ENCODE measurements around the gene ARHGAP6. TPM values are rescaled to one million over a fixed set of nuclear protein-coding genes. Genes with fewer than 3 reads are reported as not detected.

The ARHGAP6 gene
- total RNA-seq, 1 experiment from 2014 or later, result 0.10 TPM

GRCh38 chrX:11215191-11215921 is 450.4 kb downstream of the ARHGAP6 start (continued):
- no peak for TF ChIP-seq POLR2AphosphoS5 (IDR thresholded peaks at IDR 0.05; ENCODE audit: low read depth, low read length)
- TF ChIP-seq SP1 (IDR thresholded peaks at IDR 0.05; ENCODE audit: low read depth), result no peak
- no peak for TF ChIP-seq POLR2A (IDR thresholded peaks at IDR 0.05; ENCODE audit: borderline replicate concordance, extremely low read depth, insufficient read depth, insufficient read length)
- TF ChIP-seq EZH2phosphoT487 (IDR thresholded peaks at IDR 0.05; ENCODE audit: borderline replicate concordance), result no peak
- no peak for TF ChIP-seq EGR1 (IDR thresholded peaks at IDR 0.05; ENCODE audit: low read depth)
- TF ChIP-seq SRF (IDR thresholded peaks at IDR 0.05; ENCODE audit: low read depth), result no peak
- no peak for TF ChIP-seq RAD21 (IDR thresholded peaks at IDR 0.05; ENCODE audit: low read depth)

- ChIA-PET RAD21 (ENCODE audit: low non-redundant PET in 1 of 2, low total read pairs in 2 of 2, uncharacterized antibody in 2 of 2, unreplicated experiment in 2 of 2) (no interaction called here), POLR2A (no interaction called here), CTCF (no interaction called here)
- Histone ChIP-seq H3K36me3 (ENCODE audit: control insufficient read depth in 1 of 2, insufficient read depth in 2 of 2, low read length in 2 of 2) (no peaks in the 10 kb centered on the region), H3K9me2 (ENCODE audit: insufficient read depth) (no peaks in the 10 kb centered on the region), H4K20me1 (ENCODE audit: insufficient read depth) (no peaks in the 10 kb centered on the region), H3K79me2 (ENCODE audit: insufficient read depth, low read length) (no peaks in the 10 kb centered on the region), H3K4me1 (ENCODE audit: control insufficient read depth in 1 of 2, insufficient read depth in 2 of 2, low read length in 2 of 2) (no peaks in the 10 kb centered on the region), H3K9ac (ENCODE audit: low read length) (no peak overlapping the region), H3K4me3 (replicated peaks in 1 of 2; ENCODE audit: low read depth in 1 of 2, low read length in 2 of 2) (no peak overlapping the region), H3K27me3 (ENCODE audit: insufficient read depth, low read length) (no peaks in the 10 kb centered on the region), H2AFZ (ENCODE audit: low read depth, low read length, poor library complexity, severe bottlenecking) (no peak overlapping the region), H3K27ac (ENCODE audit: low read depth, low read length) (no peak overlapping the region), H3K4me2 (ENCODE audit: low read length) (no peak overlapping the region), H3K9me3 (ENCODE audit: control insufficient read depth in 1 of 2, insufficient read depth in 1 of 2, low read depth in 1 of 2, low read length in 2 of 2) (no peaks in the 10 kb centered on the region)
- no TSS peak for BruUV-seq (replicated peaks)
- no peak for TF ChIP-seq TCF7L2 (IDR thresholded peaks at IDR 0.05; ENCODE audit: borderline replicate concordance, extremely low read depth, insufficient read depth, insufficient read length)
- no peak for TF ChIP-seq CTCF (IDR thresholded peaks at IDR 0.05 in 2 of 3, conservative IDR thresholded peaks at IDR 0.05 in 1 of 3; ENCODE audit: borderline replicate concordance in 1 of 3, insufficient read depth in 1 of 3, low read depth in 2 of 3, low read length in 2 of 3)
- TF ChIP-seq ZNF274 (IDR thresholded peaks at IDR 0.05; ENCODE audit: low read depth, low read length), result no peak
- no peak for TF ChIP-seq CEBPB (IDR thresholded peaks at IDR 0.05; ENCODE audit: low read depth)
- no peak for TF ChIP-seq POLR2A (IDR thresholded peaks at IDR 0.05; ENCODE audit: borderline replicate concordance, extremely low read depth, insufficient read depth, insufficient read length)
- TF ChIP-seq ZBTB33 (IDR thresholded peaks at IDR 0.05; ENCODE audit: extremely low read depth, insufficient replicate concordance, low read length), result no peak
- TF ChIP-seq SP1 (IDR thresholded peaks at IDR 0.05; ENCODE audit: low read depth), result no peak
- TF ChIP-seq ZFX (IDR thresholded peaks at IDR 0.05), result no peak
- TF ChIP-seq EGR1 (IDR thresholded peaks at IDR 0.05; ENCODE audit: low read depth), result no peak
- TF ChIP-seq CBX3 (IDR thresholded peaks at IDR 0.05; ENCODE audit: low read depth), result no peak
- intact Hi-C loops (cut with micrococcal nuclease), result no loop called here
- DNase-seq (ENCODE audit: low read depth, low spot score) (no peak), ATAC-seq (no peak)
Observed at GRCh38 chrX:11214346-11215190, 451.2 kb downstream of the ARHGAP6 start.

Data from HCT116 (cell line).